A673 (cell line): ENCODE data around the gene MCM5.

Experiments
- CTCF ChIP-seq: fragments of 300-800, 200-600 bp; sonication (generic); conservative IDR thresholded peaks from 2 replicates; pipeline ENCODE4 v1.5.1; 2017; ENCODE audit warnings: low read depth, mild to moderate bottlenecking, antibody characterized with exemption, low read length, moderate library complexity, mixed read lengths
- EZH2 ChIP-seq: fragments of 200-600 bp; sonication (generic); IDR thresholded peaks from 2 replicates; pipeline ENCODE4 v1.6.1; 2017; ENCODE audit warnings: borderline replicate concordance, low read depth, mild to moderate bottlenecking, mixed read lengths, antibody characterized with exemption, low read length; ENCODE audit not compliant: poor library complexity, severe bottlenecking

- TF ChIP-seq CTCF (no peak), EZH2 (no peak)
Observed at GRCh38 chr22:35381424-35382009, 18.4 kb upstream of the MCM5 start.
